GM20000 (cell line): Measurements from ENCODE around the gene GBA2.

Experiments
- DNase-seq: peaks from one replicate; pipeline ENCODE4 v3.0.0; 2012; ENCODE audit warnings: low spot score
- TF ChIP-seq, protein P1 (sequence below): IDR thresholded peaks from 2 replicates; pipeline ENCODE4 v1.5.1; 2012; ENCODE audit warnings: mild to moderate bottlenecking, control low read depth; ENCODE audit errors: extremely low read depth, missing control alignments

Gene GBA2

DNA sequence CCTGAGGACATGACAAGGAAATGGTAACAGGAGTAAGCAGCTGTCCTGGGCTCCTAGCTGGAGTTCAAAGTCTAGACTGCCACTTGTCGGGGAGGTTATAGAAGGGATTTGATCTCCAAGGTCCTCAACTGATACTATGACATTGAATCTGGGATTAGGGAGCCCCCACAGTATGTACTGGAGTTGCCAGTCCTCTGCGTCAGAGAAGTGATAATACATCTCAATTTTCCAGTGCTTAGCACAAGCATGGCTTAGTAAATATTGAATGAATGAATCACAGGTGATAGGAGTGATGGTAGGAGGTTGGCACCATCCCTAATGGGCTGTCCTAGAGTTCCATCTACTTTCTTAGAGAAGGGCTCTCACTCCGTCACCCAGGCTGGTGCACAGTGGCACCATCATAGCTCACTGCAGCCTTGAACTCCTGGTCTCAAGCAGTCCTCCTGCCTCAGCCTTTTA, 53.1 kb downstream of the GBA2 start:
- TF ChIP-seq, protein P1, sequence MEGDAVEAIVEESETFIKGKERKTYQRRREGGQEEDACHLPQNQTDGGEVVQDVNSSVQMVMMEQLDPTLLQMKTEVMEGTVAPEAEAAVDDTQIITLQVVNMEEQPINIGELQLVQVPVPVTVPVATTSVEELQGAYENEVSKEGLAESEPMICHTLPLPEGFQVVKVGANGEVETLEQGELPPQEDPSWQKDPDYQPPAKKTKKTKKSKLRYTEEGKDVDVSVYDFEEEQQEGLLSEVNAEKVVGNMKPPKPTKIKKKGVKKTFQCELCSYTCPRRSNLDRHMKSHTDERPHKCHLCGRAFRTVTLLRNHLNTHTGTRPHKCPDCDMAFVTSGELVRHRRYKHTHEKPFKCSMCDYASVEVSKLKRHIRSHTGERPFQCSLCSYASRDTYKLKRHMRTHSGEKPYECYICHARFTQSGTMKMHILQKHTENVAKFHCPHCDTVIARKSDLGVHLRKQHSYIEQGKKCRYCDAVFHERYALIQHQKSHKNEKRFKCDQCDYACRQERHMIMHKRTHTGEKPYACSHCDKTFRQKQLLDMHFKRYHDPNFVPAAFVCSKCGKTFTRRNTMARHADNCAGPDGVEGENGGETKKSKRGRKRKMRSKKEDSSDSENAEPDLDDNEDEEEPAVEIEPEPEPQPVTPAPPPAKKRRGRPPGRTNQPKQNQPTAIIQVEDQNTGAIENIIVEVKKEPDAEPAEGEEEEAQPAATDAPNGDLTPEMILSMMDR, result no peak

GRCh38 chr9:35691757-35692301, 57.2 kb downstream of the GBA2 start:
- TF ChIP-seq, protein P1, result no peak
- no peak for DNase-seq

More for the DNA sequence above, 53.1 kb downstream of the GBA2 start:
- no peak for DNase-seq

GRCh38 chr9:35691334-35691650, 57.7 kb downstream of the GBA2 start:
- TF ChIP-seq, protein P1, result no peak
- DNase-seq, result no peak

DNA sequence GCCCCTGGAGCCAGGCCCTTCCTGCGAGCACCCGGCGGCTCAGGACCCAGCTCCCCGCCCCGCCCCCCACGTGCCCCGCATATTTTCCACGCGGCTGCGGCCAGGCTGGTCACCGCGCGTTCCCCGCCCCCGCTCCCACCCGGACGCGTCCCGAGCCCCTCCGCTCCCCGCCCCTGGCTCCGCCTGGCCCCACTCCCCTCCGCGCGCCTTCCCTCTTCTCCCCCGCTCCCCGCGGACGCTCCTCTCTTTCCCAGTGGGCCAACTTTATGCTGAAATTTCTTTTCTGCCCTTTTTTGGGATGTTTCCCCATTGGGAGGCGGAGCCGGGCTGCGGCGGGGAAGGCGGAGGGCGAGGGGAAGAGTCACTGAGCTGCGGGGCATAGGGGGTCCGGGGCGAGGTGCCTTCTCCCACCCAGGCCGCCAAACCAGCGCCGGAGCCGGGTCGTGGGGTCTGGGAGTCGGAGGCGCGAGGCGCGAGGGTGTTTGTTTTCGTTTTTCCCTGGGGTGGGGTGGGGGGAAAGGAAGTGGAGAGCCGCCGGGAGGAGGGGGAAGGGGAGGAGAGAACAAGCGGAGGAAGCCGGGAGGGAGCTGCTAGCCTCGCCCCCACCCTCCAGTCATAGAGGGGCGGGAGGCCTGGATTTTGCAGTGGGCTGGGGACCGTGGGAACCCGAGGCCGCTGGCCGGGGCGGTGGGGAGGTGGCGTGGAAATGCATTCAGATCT, 58.3 kb downstream of the GBA2 start:
- peak; percentile 71 for DNase-seq
- TF ChIP-seq, protein P1, result no peak

DNA sequence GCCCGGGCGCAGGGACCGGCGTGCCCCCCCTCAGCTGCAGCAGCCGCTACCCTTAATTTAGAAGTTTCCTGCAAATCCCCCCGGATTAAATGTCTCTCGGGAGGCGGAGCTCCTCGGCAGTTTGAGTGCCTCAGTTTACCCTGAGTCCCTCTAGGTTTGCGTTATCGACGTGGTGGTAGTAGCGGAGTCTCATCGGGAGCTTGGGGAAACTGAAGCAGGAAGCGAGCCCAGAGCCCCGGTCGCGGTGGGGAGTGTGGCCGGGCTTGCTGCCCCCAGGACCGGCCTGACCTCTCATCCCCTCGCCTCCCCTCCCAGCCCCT, 58.8 kb downstream of the GBA2 start:
- TF ChIP-seq, protein P1, result no peak
- DNase-seq, result peak; percentile 77

DNA sequence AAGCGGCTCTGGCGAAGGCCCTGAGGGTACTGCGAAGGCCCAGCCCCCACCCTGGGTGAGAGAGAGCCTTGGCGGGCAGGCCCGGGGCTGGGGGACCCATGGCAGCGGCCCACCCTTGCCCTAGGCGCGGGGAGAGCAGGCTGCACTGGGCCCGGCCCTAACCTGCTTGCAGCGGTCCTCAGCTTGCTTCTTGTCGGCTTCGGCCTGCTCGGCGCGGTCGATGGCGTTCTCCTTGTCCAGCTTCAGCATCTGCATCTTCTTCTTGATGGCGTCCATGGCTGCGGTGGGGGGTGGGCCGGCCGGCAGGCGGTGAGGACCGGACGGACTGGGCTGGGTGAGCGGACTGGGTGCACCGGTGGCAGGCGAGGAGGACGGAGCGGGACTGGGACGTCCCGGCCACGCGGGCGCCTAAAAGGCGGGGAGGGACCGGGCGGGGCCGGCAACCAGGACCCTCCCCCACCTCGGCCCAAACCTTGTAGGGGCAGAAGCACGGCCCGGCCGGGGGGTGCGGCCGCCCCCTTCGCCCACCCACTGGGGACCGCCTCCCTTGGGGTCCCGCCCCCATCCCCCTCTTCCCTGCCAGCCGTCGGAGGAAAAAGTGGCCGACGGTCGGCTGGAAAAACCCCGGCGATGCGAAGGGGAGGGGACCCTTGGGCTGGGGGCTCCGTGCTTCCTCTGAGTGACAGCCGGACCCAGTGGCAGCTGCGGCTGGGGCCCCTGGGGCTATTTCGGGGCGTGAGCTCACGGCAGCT, 59.3 kb downstream of the GBA2 start, which contains the start of gene TPM2:
TSS of gene TPM2 (minus strand) at position 384 of the 752 bp plus-strand sequence. CDS start at position 276, 108 bp downstream.
- TF ChIP-seq, protein P1, result no peak
- peak; percentile 72 for DNase-seq
